Progenitor cell of endocrine pancreas (in vitro differentiated cells): ENCODE measurements around the gene CCDC69. TPM values are rescaled to one million over a fixed set of nuclear protein-coding genes. Genes with fewer than 3 reads are reported as not detected.

Experiments used
- DNase-seq: peaks from one replicate; pipeline ENCODE4 v3.0.0; 2021; ENCODE audit warnings: low spot score; ENCODE audit not compliant: unreplicated experiment
- H3K27ac Mint-ChIP-seq: 2 replicates; pipeline ENCODE4 v1.8.0; 2021; ENCODE audit warnings: mild to moderate bottlenecking, moderate library complexity, mixed read lengths
- H3K27me3 Mint-ChIP-seq: 2 replicates; pipeline ENCODE4 v1.8.0; 2021; ENCODE audit warnings: mixed read lengths
- H3K36me3 Mint-ChIP-seq: 2 replicates; pipeline ENCODE4 v1.8.0; 2022; ENCODE audit warnings: mixed read lengths; ENCODE audit not compliant: insufficient read depth
- H3K4me1 Mint-ChIP-seq: 2 replicates; pipeline ENCODE4 v1.8.0; 2021; ENCODE audit warnings: low read depth, mixed read lengths
- H3K4me3 Mint-ChIP-seq: 2 replicates; pipeline ENCODE4 v1.8.0; 2021; ENCODE audit warnings: low read depth, mild to moderate bottlenecking, moderate library complexity, mixed read lengths
- H3K9me3 Mint-ChIP-seq: 2 replicates; pipeline ENCODE4 v1.8.0; 2021; ENCODE audit warnings: low read depth, mixed read lengths
- CTCF ChIP-seq: fragments of 200-600 bp; sonication (generic); IDR thresholded peaks from one replicate; pipeline ENCODE4 v1.5.0; 2021; ENCODE audit warnings: antibody characterized with exemption, mild to moderate bottlenecking; ENCODE audit not compliant: unreplicated experiment
- total RNA-seq: library from RNA; stranded (reverse); gene quantifications from 2 replicates; pipeline ENCODE4 v1.2.1, GENCODE V29; 2021

The CCDC69 gene
- total RNA-seq, 1 donor from 2014 or later: 4.6 TPM

GRCh38 chr5:151208481-151208914 lies 15.4 kb downstream of the CCDC69 start:
- no peak for TF ChIP-seq CTCF
- no peaks in the 10 kb centered on the region for H3K27me3 Mint-ChIP-seq
- H3K27ac Mint-ChIP-seq: no peak overlapping the region
- no peak for DNase-seq
- H3K4me1 Mint-ChIP-seq: no peaks in the 10 kb centered on the region
- H3K9me3 Mint-ChIP-seq: no peaks in the 10 kb centered on the region
- no peaks in the 10 kb centered on the region for H3K36me3 Mint-ChIP-seq
- H3K4me3 Mint-ChIP-seq: no peak overlapping the region

GRCh38 chr5:151205411-151205810 lies 18.5 kb downstream of the CCDC69 start:
- Mint-ChIP-seq H3K9me3 (no peaks in the 10 kb centered on the region), H3K4me1 (no peaks in the 10 kb centered on the region), H3K36me3 (no peaks in the 10 kb centered on the region), H3K4me3 (no peak overlapping the region), H3K27me3 (no peaks in the 10 kb centered on the region), H3K27ac (no peak overlapping the region)
- no peak for DNase-seq
- no peak for TF ChIP-seq CTCF

GRCh38 chr5:151204051-151204450 lies 19.8 kb downstream of the CCDC69 start:
- no peaks in the 10 kb centered on the region for H3K4me1 Mint-ChIP-seq
- DNase-seq: no peak
- no peaks in the 10 kb centered on the region for H3K36me3 Mint-ChIP-seq
- H3K4me3 Mint-ChIP-seq: no peak overlapping the region
- H3K27me3 Mint-ChIP-seq: no peaks in the 10 kb centered on the region
- no peak for TF ChIP-seq CTCF
- H3K9me3 Mint-ChIP-seq: no peaks in the 10 kb centered on the region
- no peak overlapping the region for H3K27ac Mint-ChIP-seq

GRCh38 chr5:151202381-151203139 lies 21.3 kb downstream of the CCDC69 start:
- H3K36me3 Mint-ChIP-seq: no peaks in the 10 kb centered on the region
- no peak for DNase-seq
- no peaks in the 10 kb centered on the region for H3K9me3 Mint-ChIP-seq
- no peak for TF ChIP-seq CTCF
- no peak overlapping the region for H3K27ac Mint-ChIP-seq
- no peaks in the 10 kb centered on the region for H3K27me3 Mint-ChIP-seq
- H3K4me1 Mint-ChIP-seq: no peaks in the 10 kb centered on the region
- no peak overlapping the region for H3K4me3 Mint-ChIP-seq

GRCh38 chr5:151200913-151201595 lies 22.8 kb downstream of the CCDC69 start:
- Mint-ChIP-seq H3K36me3 (no peaks in the 10 kb centered on the region), H3K27me3 (no peaks in the 10 kb centered on the region), H3K9me3 (no peaks in the 10 kb centered on the region), H3K4me1 (no peaks in the 10 kb centered on the region), H3K27ac (no peak overlapping the region), H3K4me3 (no peak overlapping the region)
- no peak for TF ChIP-seq CTCF
- DNase-seq: no peak
